Nucleus accumbens (tissue), 56 donors: ENCODE measurements around the gene PCSK6.
"Not testable (repeated sequence)": the region's sequence is repeated elsewhere in the genome, so short reads cannot be mapped to it uniquely, and the experiment has no call there.

ENCODE experiments used
- DNase-seq, 56 donors: peaks; one replicate each; lab custom pipeline; 2025; lab: John Stamatoyannopoulos, UW

Gene PCSK6

DNA sequence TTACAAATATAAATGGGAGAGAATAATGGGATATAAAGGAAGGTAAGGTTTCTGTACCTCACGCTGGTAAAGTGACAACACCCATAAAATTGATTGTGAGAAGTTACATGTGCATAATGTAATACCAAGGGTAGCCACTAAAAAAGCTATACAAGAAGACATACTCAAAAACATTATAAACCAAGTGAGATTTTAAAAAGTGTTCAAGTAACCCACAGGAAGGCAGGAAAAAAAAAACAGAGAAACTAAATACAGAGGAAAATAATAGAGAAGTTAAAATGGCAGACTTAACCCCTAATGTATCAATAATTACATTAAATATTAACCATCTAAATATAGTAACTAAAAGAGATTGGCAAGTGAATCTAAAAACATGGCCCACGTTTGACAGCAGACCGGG, 76.3 kb downstream of the PCSK6 start:
- no peak for DNase-seq

GRCh38 chr15:101411581-101411980, 77.9 kb downstream of the PCSK6 start:
- DNase-seq, result no peak

GRCh38 chr15:101411085-101411484, 78.4 kb downstream of the PCSK6 start:
- no peak for DNase-seq

DNA sequence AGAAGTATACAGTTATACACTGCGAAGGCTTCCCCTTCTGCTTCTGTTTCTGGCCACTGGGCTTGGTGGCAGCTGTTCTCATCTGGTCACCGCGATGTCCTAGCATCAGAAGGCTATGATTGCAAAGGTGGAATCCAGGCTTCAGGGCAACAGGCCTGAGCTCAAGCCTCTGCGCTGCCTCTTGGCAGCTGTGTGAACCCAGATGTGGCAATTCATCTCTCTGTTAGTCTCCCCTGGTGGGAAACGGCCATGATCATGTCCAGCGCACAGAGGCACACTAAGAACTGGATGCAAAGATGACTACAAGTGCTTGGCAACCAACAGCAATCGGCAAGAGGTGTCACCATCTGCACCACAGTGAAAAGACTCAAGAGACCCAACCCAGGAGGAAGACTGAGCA, 78.9 kb downstream of the PCSK6 start:
- DNase-seq, result no peak

DNA sequence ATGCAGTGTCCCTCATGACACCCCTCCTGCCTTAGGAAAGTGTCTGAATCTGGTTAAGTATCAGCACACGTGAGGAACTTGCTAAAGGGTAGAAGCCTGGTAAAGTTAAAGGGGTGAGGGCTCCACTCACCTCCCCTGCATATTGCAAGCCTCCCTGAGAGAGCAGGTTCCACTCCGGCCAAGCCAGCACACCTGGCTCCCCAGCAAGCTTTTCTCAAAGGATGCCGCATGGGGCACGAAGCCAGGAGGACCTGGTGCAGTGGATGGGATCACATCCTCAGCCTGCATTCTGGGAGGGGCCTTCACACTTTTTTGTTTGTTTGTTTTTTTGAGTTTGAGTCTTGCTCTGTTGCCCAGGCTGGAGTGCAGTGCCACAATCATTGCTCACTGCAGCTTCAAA, 79.9 kb downstream of the PCSK6 start:
- DNase-seq, result no peak

- DNase-seq, result no peak
These were observed 81.3 kb downstream of the PCSK6 start for GRCh38 chr15:101407966-101408775.

GRCh38 chr15:101407439-101407838, 82.1 kb downstream of the PCSK6 start:
- DNase-seq, result no peak

DNA sequence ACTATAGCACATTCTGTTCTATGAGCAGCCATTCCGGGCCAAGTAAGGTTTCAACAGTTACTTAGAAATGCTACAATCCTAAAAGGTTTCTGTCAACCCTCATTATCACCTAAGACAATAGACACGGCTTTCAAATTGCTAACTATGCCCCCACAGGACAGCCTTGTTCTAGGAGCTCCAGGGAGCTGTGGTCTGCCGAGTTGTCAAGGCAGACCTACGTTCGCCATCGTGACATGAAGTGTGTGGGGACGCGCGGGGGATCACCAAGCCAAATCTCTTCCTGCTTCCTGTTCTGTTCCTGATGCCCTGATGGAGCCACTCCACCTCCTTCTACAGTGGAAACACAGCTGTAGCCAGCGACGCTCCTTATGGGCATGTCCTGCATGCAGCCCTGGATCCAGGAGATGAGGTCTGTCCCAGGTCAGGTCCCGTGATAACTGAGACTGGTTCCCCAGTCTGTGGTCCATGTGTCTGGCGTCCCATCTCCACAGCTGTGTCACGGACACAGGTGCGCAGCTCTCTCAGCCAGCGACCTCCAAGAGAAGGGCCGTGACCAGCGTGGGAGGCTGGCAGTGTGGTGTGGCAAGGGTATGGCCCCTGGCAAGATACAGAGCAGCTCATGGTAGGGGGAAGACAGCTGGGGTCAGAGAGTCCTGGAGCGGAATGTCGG, 82.8 kb downstream of the PCSK6 start:
- no peak for DNase-seq

GRCh38 chr15:101406036-101406435, 83.5 kb downstream of the PCSK6 start:
- DNase-seq, result no peak

DNA sequence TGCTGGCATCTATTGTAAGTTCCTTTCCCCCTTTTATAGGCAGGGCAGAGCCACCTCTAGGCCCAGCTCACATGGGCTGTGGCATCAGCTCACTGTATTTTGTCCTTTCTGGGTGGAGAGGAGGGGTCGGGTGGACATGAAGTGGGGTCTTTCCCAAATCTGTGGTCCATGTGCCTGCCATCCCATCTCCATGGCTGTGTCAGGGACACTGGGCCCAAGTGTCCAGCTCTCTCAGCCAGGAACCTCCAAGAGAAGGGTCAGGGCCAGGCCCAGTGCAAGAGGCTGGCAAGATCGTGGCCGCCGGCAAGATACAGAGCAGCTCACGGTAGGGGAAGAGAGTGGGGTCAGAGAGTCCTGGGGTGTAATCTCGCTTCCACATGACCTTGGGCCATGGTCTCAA, 85.3 kb downstream of the PCSK6 start:
- DNase-seq, result no peak

DNA sequence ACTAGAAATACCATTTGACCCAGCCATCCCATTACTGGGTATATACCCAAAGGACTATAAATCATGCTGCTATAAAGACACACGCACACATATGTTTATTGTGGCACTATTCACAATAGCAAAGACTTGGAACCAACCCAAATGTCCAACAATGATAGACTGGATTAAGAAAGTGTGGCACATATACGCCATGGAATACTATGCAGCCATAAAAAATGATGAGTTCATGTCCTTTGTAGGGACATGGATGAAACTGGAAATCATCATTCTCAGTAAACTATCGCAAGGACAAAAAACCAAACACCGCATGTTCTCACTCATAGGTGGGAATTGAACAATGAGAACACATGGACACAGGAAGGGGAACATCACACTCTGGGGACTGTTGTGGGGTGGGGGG, 86.6 kb downstream of the PCSK6 start:
- not testable (repeated sequence) for DNase-seq

DNA sequence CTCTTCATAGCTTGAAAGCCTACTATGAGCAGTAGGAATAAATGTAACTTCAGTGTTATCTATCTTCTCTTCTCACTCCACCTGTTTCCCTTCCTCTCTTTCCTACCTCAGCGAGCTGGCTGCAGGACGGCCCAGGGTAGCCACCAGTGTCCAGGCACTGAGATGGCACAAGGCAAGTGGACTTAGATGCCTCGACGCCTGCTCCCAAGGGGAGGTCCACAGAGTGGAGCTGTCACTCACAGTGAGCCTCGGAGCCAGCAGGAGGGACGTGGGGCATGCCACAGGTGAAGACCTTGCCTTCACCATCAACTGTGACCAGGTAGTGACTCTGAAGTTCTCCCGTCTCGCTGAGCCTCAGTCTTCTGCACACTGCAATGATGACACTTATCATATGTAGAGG, 88.2 kb downstream of the PCSK6 start:
- DNase-seq, result no peak

DNA sequence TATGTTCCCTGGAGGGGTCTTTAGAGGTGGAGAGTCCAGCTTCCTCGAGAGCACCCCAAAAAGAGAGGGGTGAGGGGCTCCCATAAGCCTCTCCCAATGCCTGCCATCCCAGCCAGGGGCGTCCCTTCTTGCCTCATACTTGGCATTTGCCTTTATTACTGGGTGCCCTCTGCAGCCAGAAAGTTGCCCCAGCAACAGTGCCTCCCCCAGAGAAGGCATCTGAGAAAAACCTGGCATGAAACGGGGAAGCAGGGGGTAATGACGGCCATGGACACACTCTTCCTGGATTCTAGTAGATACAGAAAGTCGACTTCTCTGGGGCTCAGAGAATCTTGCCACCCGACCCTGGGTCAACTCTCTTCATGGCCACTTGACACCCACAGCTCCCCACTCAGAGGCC, 90.1 kb downstream of the PCSK6 start:
- no peak for DNase-seq

- no peak for DNase-seq
These were observed 91.3 kb downstream of the PCSK6 start for GRCh38 chr15:101398247-101398646.

- DNase-seq, result no peak
These were observed 91.9 kb downstream of the PCSK6 start for GRCh38 chr15:101397521-101398003.

DNA sequence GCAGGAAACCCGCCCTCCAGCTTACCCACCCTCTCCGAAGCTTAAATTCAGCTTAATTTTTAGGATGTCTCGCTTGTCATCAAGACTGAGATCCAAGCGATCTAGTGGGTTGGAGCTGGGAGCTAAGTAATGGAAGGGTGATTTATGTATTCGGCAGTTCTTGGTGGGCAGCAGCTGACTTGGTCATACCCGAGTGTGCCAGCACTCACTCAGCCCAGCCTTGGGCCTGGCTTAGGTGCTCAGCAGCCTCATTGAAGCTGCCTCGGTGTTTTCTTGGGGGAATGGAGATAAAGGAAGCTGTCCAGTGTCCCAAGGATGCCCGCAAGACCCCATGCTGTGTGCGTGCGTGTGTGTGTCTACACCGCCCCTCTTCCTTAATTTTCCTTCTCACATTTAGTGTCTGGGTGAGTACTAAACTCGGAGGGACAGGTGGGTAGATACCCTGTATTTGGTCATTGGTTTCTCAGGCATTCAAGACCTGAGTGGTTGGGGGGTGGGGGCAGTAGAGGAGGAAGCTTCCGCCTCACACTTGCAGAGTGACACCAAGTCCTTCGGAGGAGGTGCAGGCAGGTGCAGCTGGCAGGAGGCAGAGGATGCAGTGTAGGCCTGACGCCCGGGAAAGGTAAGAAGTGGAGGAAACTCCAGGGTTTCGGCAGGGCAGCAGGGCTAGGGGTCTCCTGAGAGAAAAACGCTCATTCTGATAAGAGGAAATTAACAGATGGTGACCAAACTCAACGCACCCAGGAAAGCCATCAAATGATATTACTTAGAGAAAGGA, 92.8 kb downstream of the PCSK6 start:
- no peak for DNase-seq

- no peak for DNase-seq
These were observed 94.9 kb downstream of the PCSK6 start for GRCh38 chr15:101394654-101395053.

- no peak for DNase-seq
These were observed 95.4 kb downstream of the PCSK6 start for GRCh38 chr15:101394056-101394630.

- no peak for DNase-seq
These were observed 96.3 kb downstream of the PCSK6 start for GRCh38 chr15:101393172-101393571.

- DNase-seq, result no peak
These were observed 97.4 kb downstream of the PCSK6 start for GRCh38 chr15:101391981-101392640.
